GM12878 (cell line): ENCODE results near the gene RCHY1. TPM values are rescaled to one million over a fixed set of nuclear protein-coding genes. Genes with fewer than 3 reads are reported as not detected.

Experiments used
- ATAC-seq: fragments of 200-7000 bp; cut with Tn5 transposase; 3 replicates; pipeline ENCODE4 v1.9.1; 2020; ENCODE audit warnings: mild to moderate bottlenecking, moderate library complexity
- BruUV-seq: library from RNA; stranded (reverse); fragments of 400-500 nt; replicated peaks from 2 replicates; lab custom pipeline; 2021; lab: Mats Ljungman, UMichigan
- CTCF ChIA-PET: fragments of 300-600 bp; sonication (Branson Sonifier 250); formaldehyde crosslinking; extraction: SDS; loops from one replicate; lab custom pipeline; 2021; ENCODE audit warnings: inconsistent platforms; lab: Yijun Ruan, JAX
- POLR2A ChIA-PET: fragments of 350-600 bp; formaldehyde crosslinking; extraction: SDS; loops from one replicate; lab custom pipeline; 2021; ENCODE audit warnings: inconsistent platforms; lab: Charles Lee
- RAD21 ChIA-PET: fragments of 300-600 bp; sonication (Branson Sonifier 250); formaldehyde crosslinking; loops from one replicate; lab custom pipeline; 2023; ENCODE audit warnings: antibody characterized with exemption; ENCODE audit not compliant: unreplicated experiment; lab: Charles Lee
- SMC1A ChIA-PET: fragments of 300-600 bp; sonication (Branson Sonifier 250); formaldehyde crosslinking; loops from one replicate; lab custom pipeline; 2023; ENCODE audit not compliant: unreplicated experiment, uncharacterized antibody; lab: Charles Lee
- DNase-seq: peaks from one replicate; pipeline ENCODE4 v3.0.0-alpha.2; 2011; ENCODE audit warnings: low read depth, low spot score
- FAIRE-seq: peaks from 3 replicates; lab custom pipeline; 2011; peaks lifted over from hg19 to GRCh38; lab: Jason Lieb, UNC
- H2AFZ ChIP-seq: 2 replicates; pipeline ENCODE4 v1.6.0; 2011; ENCODE audit warnings: low read depth, low read length, control low read depth; ENCODE audit not compliant: control insufficient read depth
- H3K27ac ChIP-seq: 2 replicates; pipeline ENCODE4 v1.5.1; 2011; ENCODE audit warnings: control low read depth; ENCODE audit not compliant: control insufficient read depth, insufficient read depth
- H3K27me3 ChIP-seq, 2 experiments: replicated peaks in 1 of 2; 2 replicates each; pipeline versions ENCODE4 v1.6.0 to v1.6.1; 2011; ENCODE audit warnings: low read length in 1 of 2; ENCODE audit not compliant: control insufficient read depth in 2 of 2, insufficient read depth in 2 of 2
- H3K36me3 ChIP-seq, 2 experiments: 2 replicates each; pipeline ENCODE4 v1.5.1; 2011; ENCODE audit warnings: low read length in 1 of 2; ENCODE audit not compliant: control insufficient read depth in 2 of 2, insufficient read depth in 2 of 2
- H3K4me1 ChIP-seq: 2 replicates; pipeline ENCODE4 v1.6.1; 2011; ENCODE audit warnings: mild to moderate bottlenecking, low read length, moderate library complexity, mixed read lengths; ENCODE audit not compliant: control insufficient read depth, insufficient read depth
- H3K4me2 ChIP-seq: 2 replicates; pipeline ENCODE4 v1.6.0; 2011; ENCODE audit warnings: control low read depth; ENCODE audit not compliant: control insufficient read depth, insufficient read depth
- H3K4me3 ChIP-seq: fragments of 200-600 bp; sonication (generic); 2 replicates; pipeline ENCODE4 v1.5.1; 2016
- H3K79me2 ChIP-seq: 2 replicates; pipeline ENCODE4 v1.6.0; 2011; ENCODE audit warnings: low read length; ENCODE audit not compliant: control insufficient read depth, insufficient read depth
- H3K9ac ChIP-seq: 2 replicates; pipeline ENCODE4 v1.8.0; 2011; ENCODE audit warnings: low read length, control low read depth, mixed read lengths; ENCODE audit not compliant: control insufficient read depth, insufficient read depth
- H3K9me3 ChIP-seq: replicated peaks from 3 replicates; pipeline ENCODE4 v1.5.1; 2011; ENCODE audit warnings: mild to moderate bottlenecking, low read length; ENCODE audit not compliant: control insufficient read depth, insufficient read depth
- H4K20me1 ChIP-seq: 2 replicates; pipeline ENCODE4 v1.6.0; 2011; ENCODE audit not compliant: control insufficient read depth, insufficient read depth
- DPF2 ChIP-seq: fragments of 450-650 bp; IDR thresholded peaks from 2 replicates; pipeline ENCODE4 v1.6.1; 2017; ENCODE audit warnings: mild to moderate bottlenecking
- KAT2A ChIP-seq: conservative IDR thresholded peaks from 2 replicates; pipeline ENCODE4 v1.6.1; 2011; ENCODE audit warnings: low read depth, low read length; ENCODE audit not compliant: control insufficient read depth
- MYB ChIP-seq: fragments of 150-350 bp; IDR thresholded peaks from 2 replicates; pipeline ENCODE4 v1.6.1; 2014; ENCODE audit warnings: mild to moderate bottlenecking, low read depth, low read length, borderline replicate concordance
- NR2F1 ChIP-seq: fragments of 450-650 bp; conservative IDR thresholded peaks from 2 replicates; pipeline ENCODE4 v1.6.1; 2017; ENCODE audit warnings: mild to moderate bottlenecking
- POLR2AphosphoS2 ChIP-seq: IDR thresholded peaks from 2 replicates; pipeline ENCODE4 v1.6.1; 2011; ENCODE audit warnings: low read depth, mild to moderate bottlenecking, low read length, improper control_type of control experiment, moderate library complexity
- RAD51 ChIP-seq: fragments of 450-650 bp; IDR thresholded peaks from 2 replicates; pipeline ENCODE4 v1.6.1; 2016; ENCODE audit warnings: moderate library complexity, mild to moderate bottlenecking, inconsistent platforms
- WGBS: methylation state at CpG from one replicate; pipeline ENCODE4 v1.1.6; 2016; ENCODE audit warnings: low lambda C conversion rate; ENCODE audit not compliant: insufficient replicate concordance, insufficient coverage; ENCODE audit errors: missing lambda C conversion rate; 5-methylcytosine and 5-hydroxymethylcytosine counted together
- in situ Hi-C: fragments of 300-500 bp; cut with MboI; formaldehyde crosslinking; loops from 9 replicates; pipeline ENCODE4 v1.14.3; 2018; ENCODE audit warnings: mixed read lengths
- intact Hi-C: fragments of 100-400 bp; cut with micrococcal nuclease; formaldehyde crosslinking; loops from one replicate; pipeline ENCODE4 v1.14.2; 2022; ENCODE audit not compliant: unreplicated experiment
- polyA plus RNA-seq, 11 experiments: library from polyadenylated mRNA; depleted of rRNA in 4 of 11; unstranded in 6 of 11; stranded (reverse) in 5 of 11; fragments of >200 nt; fragmentation: Nextera tagmentation in 4 of 11; fragmentation: Illumina TruSeq in 1 of 11; extraction: Ambion mirVana in 4 of 11; extraction: Trizol in 1 of 11; gene quantifications; 1 replicate in 1 of 11; 2 replicates in 10 of 11; pipeline versions ENCODE4 v1.2.1 to v1.2.3, GENCODE V29; 2011 to 2016; ENCODE audit warnings: inconsistent platforms in 2 of 11, missing spikeins in 2 of 11, low read depth in 1 of 11
- total RNA-seq, 4 experiments: library from RNA; depleted of rRNA in 3 of 4; stranded (reverse); fragments of >200 nt in 3 of 4; fragmentation: Illumina TruSeq in 1 of 4; extraction: Trizol in 1 of 4; gene quantifications; 2 replicates each; pipeline versions ENCODE4 v1.2.1 to v1.2.3, GENCODE V29; 2013 to 2021
- TF ChIP-seq, protein P1 (sequence below): fragments of 450-650 bp; IDR thresholded peaks from 2 replicates; pipeline ENCODE4 v1.6.1; 2016; ENCODE audit warnings: mild to moderate bottlenecking, moderate library complexity, borderline replicate concordance

RCHY1 gene
- total and polyA plus RNA-seq, 10 of the 15 experiments (the other 5 are each of a cell fraction or from before 2014, with no cell fraction given), result 12.0 to 50.6 (median 26.4) TPM

DNA sequence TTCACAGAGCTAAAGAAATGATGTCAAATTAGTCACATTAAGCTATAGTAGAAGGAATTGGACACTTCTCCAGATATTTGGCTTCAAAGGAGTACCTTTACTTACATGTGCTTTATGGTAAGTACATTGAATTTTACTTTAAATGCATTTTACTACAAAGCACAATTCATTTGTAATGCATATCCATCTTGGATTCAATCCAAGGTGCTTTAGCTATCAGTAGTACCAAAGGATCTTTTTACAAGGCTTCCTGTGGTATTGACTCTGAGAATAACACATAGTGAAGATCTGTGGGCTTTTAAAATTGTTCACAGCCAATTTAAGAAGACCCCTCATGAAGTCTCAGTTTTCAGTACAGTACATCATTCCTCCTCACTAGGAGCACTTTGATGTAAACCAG, 13.3 kb upstream of the RCHY1 start (continued):
- TF ChIP-seq MYB (no peak), NR2F1 (no peak), POLR2AphosphoS2 (no peak)

DNA sequence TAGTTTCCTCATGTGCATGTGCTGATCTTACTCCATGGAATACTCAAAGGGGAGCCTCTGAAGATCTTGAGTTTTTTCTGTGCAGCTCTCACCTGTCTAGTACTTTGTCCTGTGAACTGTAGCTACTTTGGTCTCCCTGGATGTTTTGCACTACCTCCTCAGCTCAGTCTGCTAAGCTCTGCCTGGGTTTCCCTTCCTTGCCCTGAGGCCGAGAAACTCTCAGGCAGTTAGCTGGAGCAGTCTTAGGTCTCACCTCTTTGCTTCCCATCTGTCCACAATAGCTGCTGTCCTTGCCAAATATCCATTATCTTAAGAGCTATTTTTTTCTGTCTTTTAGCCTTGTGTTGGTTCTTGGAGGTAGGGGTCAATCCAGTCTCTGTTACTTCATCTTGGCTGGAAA, 11.7 kb upstream of the RCHY1 start:
- FAIRE-seq, result no peak
- H3K36me3 ChIP-seq, result peaks cover 0 to 18% of the 10 kb centered on the region in 2 experiments; a peak in 1 of 4 replicates
- 100% methylated on average over 1 of the region's 1 CpG for WGBS

More for the DNA sequence above, 11.7 kb upstream of the RCHY1 start:
- no peaks in the 10 kb centered on the region for H3K4me1 ChIP-seq
- H3K9me3 ChIP-seq, result no peaks in the 10 kb centered on the region; the same call in 2 of the 3 replicates
- CTCF ChIA-PET, result interaction anchor here (0.6 to 0.9 kb wide), 3 partner anchors 49 to 202 kb away, joined by 3 to 4 read pairs (median 3); no protein-coding TSS in a partner anchor
- H4K20me1 ChIP-seq, result no peaks in the 10 kb centered on the region
- no peak overlapping the region for H3K4me2 ChIP-seq
- no peak overlapping the region for H2AFZ ChIP-seq
- no peaks in the 10 kb centered on the region for H3K27me3 ChIP-seq
- H3K79me2 ChIP-seq, result no peaks in the 10 kb centered on the region
- no peak overlapping the region for H3K9ac ChIP-seq
- no peak for TF ChIP-seq DPF2
- TF ChIP-seq KAT2A, result no peak
- no peak for TF ChIP-seq RAD51
- TF ChIP-seq, protein P1, sequence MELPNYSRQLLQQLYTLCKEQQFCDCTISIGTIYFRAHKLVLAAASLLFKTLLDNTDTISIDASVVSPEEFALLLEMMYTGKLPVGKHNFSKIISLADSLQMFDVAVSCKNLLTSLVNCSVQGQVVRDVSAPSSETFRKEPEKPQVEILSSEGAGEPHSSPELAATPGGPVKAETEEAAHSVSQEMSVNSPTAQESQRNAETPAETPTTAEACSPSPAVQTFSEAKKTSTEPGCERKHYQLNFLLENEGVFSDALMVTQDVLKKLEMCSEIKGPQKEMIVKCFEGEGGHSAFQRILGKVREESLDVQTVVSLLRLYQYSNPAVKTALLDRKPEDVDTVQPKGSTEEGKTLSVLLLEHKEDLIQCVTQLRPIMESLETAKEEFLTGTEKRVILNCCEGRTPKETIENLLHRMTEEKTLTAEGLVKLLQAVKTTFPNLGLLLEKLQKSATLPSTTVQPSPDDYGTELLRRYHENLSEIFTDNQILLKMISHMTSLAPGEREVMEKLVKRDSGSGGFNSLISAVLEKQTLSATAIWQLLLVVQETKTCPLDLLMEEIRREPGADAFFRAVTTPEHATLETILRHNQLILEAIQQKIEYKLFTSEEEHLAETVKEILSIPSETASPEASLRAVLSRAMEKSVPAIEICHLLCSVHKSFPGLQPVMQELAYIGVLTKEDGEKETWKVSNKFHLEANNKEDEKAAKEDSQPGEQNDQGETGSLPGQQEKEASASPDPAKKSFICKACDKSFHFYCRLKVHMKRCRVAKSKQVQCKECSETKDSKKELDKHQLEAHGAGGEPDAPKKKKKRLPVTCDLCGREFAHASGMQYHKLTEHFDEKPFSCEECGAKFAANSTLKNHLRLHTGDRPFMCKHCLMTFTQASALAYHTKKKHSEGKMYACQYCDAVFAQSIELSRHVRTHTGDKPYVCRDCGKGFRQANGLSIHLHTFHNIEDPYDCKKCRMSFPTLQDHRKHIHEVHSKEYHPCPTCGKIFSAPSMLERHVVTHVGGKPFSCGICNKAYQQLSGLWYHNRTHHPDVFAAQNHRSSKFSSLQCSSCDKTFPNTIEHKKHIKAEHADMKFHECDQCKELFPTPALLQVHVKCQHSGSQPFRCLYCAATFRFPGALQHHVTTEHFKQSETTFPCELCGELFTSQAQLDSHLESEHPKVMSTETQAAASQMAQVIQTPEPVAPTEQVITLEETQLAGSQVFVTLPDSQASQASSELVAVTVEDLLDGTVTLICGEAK, result no peak
- intact Hi-C loops (no loop called here), in situ Hi-C loops (no loop called here)
- POLR2A ChIA-PET, result interaction anchor here (3.1 kb wide), 1 partner anchor 10 kb away, joined by 11 read pairs; the partner anchor contains the start of genes RCHY1 and THAP6
- H3K27ac ChIP-seq, result no peak overlapping the region
- DNase-seq (no peak), ATAC-seq (no peak)
- SMC1A ChIA-PET, result interaction anchor here (0.7 to 2.9 kb wide), 7 partner anchors 10 to 118 kb away, joined by 3 to 13 read pairs (median 3); no protein-coding TSS in a partner anchor
- RAD21 ChIA-PET, result interaction anchor here (1.6 kb wide), 1 partner anchor 11 kb away, joined by 4 read pairs; no protein-coding TSS in a partner anchor
- BruUV-seq, result no TSS peak
- H3K4me3 ChIP-seq, result no peak overlapping the region
